Measurements from ENCODE around the gene CWC22.

Gene CWC22

GRCh38 chr2:180016937-180017336, 9.8 kb upstream of the CWC22 start:
- no peaks in the 10 kb centered on the region for H3K9me2 ChIP-seq (replicated peaks; ENCODE audit: insufficient read depth, low read length)
- no peak overlapping the region for H3K4me2 ChIP-seq (ENCODE audit: low read depth, low read length)
- H3K36me3 ChIP-seq (replicated peaks; ENCODE audit: insufficient read depth, low read length) = no peaks in the 10 kb centered on the region
- no peaks in the 10 kb centered on the region for H4K20me1 ChIP-seq (ENCODE audit: insufficient read depth, low read length)
- H2AFZ ChIP-seq (ENCODE audit: low read length) = no peak overlapping the region
- no peak for DNase-seq
- H3K9me3 ChIP-seq (replicated peaks; ENCODE audit: insufficient read depth, low read length) = no peaks in the 10 kb centered on the region
- no peaks in the 10 kb centered on the region for H3K4me1 ChIP-seq (ENCODE audit: low read length)
- H3K79me2 ChIP-seq (ENCODE audit: low read length) = no peaks in the 10 kb centered on the region
- H3K4me3 ChIP-seq (ENCODE audit: low read length) = no peak overlapping the region
- TF ChIP-seq EZH2 (optimal IDR thresholded peaks at IDR 0.05; ENCODE audit: low read depth, low read length) (no peak), EZH2phosphoT487 (IDR thresholded peaks at IDR 0.05; ENCODE audit: low read length) (no peak), CTCF (IDR thresholded peaks at IDR 0.05; ENCODE audit: low read length) (no peak)
- H3F3A ChIP-seq (ENCODE audit: insufficient read depth, low read length) = no peaks in the 10 kb centered on the region
- no peaks in the 10 kb centered on the region for H3K27me3 ChIP-seq (replicated peaks; ENCODE audit: insufficient read depth, low read length)
- no peak overlapping the region for H3K9ac ChIP-seq (ENCODE audit: low read length)
- no peak overlapping the region for H3K27ac ChIP-seq (ENCODE audit: low read length)

GRCh38 chr2:180015951-180016709, 9.0 kb upstream of the CWC22 start:
- Histone ChIP-seq H3K4me2 (ENCODE audit: low read depth, low read length) (no peak overlapping the region), H4K20me1 (ENCODE audit: insufficient read depth, low read length) (no peaks in the 10 kb centered on the region), H3K4me1 (ENCODE audit: low read length) (peaks cover 4% of the 10 kb centered on the region), H3K9me3 (replicated peaks; ENCODE audit: insufficient read depth, low read length) (no peaks in the 10 kb centered on the region), H3K36me3 (replicated peaks; ENCODE audit: insufficient read depth, low read length) (no peaks in the 10 kb centered on the region), H3K9ac (ENCODE audit: low read length) (no peak overlapping the region), H3K27me3 (replicated peaks; ENCODE audit: insufficient read depth, low read length) (no peaks in the 10 kb centered on the region), H3F3A (ENCODE audit: insufficient read depth, low read length) (no peaks in the 10 kb centered on the region), H3K27ac (ENCODE audit: low read length) (no peak overlapping the region), H2AFZ (ENCODE audit: low read length) (no peak overlapping the region), H3K79me2 (ENCODE audit: low read length) (no peaks in the 10 kb centered on the region), H3K4me3 (ENCODE audit: low read length) (no peak overlapping the region), H3K9me2 (replicated peaks; ENCODE audit: insufficient read depth, low read length) (no peaks in the 10 kb centered on the region)
- no peak for DNase-seq
- TF ChIP-seq EZH2 (optimal IDR thresholded peaks at IDR 0.05; ENCODE audit: low read depth, low read length) (no peak), EZH2phosphoT487 (IDR thresholded peaks at IDR 0.05; ENCODE audit: low read length) (no peak), CTCF (IDR thresholded peaks at IDR 0.05; ENCODE audit: low read length) (no peak)

GRCh38 chr2:180012523-180012922, 5.4 kb upstream of the CWC22 start:
- Histone ChIP-seq H3K79me2 (ENCODE audit: low read length) (no peaks in the 10 kb centered on the region), H3K4me1 (ENCODE audit: low read length) (peaks cover 15% of the 10 kb centered on the region), H3K27ac (ENCODE audit: low read length) (no peak overlapping the region), H3K4me3 (ENCODE audit: low read length) (no peak overlapping the region), H3K36me3 (replicated peaks; ENCODE audit: insufficient read depth, low read length) (no peaks in the 10 kb centered on the region), H3K9ac (ENCODE audit: low read length) (no peak overlapping the region), H3K9me3 (replicated peaks; ENCODE audit: insufficient read depth, low read length) (no peaks in the 10 kb centered on the region), H3F3A (ENCODE audit: insufficient read depth, low read length) (no peaks in the 10 kb centered on the region), H3K27me3 (replicated peaks; ENCODE audit: insufficient read depth, low read length) (no peaks in the 10 kb centered on the region), H2AFZ (ENCODE audit: low read length) (no peak overlapping the region), H3K4me2 (ENCODE audit: low read depth, low read length) (no peak overlapping the region), H4K20me1 (ENCODE audit: insufficient read depth, low read length) (no peaks in the 10 kb centered on the region), H3K9me2 (replicated peaks; ENCODE audit: insufficient read depth, low read length) (no peaks in the 10 kb centered on the region)
- TF ChIP-seq EZH2 (optimal IDR thresholded peaks at IDR 0.05; ENCODE audit: low read depth, low read length) (no peak), CTCF (IDR thresholded peaks at IDR 0.05; ENCODE audit: low read length) (no peak), EZH2phosphoT487 (IDR thresholded peaks at IDR 0.05; ENCODE audit: low read length) (no peak)
- DNase-seq = no peak

Data from MM.1S (cell line).